ENCODE data around the gene PHF20. TPM values are rescaled to one million over a fixed set of nuclear protein-coding genes. Genes with fewer than 3 reads are reported as not detected.

Gene PHF20
- total RNA-seq, 1 donor from 2014 or later, result 76.1 TPM

GRCh38 chr20:35971981-35972380 is 200.2 kb downstream of the PHF20 start:
- Mint-ChIP-seq H3K27ac (ENCODE audit: unreplicated experiment) (peak overlapping the region; percentile 98), H3K36me3 (ENCODE audit: unreplicated experiment) (peaks cover 6% of the 10 kb centered on the region), H3K4me1 (ENCODE audit: low read depth, unreplicated experiment) (peaks cover 13% of the 10 kb centered on the region), H3K27me3 (ENCODE audit: unreplicated experiment) (peaks cover 9% of the 10 kb centered on the region), H3K9me3 (ENCODE audit: unreplicated experiment) (peaks cover 9% of the 10 kb centered on the region), H3K4me3 (ENCODE audit: unreplicated experiment) (peak overlapping the region; percentile 74)
- TF ChIP-seq, protein P1, sequence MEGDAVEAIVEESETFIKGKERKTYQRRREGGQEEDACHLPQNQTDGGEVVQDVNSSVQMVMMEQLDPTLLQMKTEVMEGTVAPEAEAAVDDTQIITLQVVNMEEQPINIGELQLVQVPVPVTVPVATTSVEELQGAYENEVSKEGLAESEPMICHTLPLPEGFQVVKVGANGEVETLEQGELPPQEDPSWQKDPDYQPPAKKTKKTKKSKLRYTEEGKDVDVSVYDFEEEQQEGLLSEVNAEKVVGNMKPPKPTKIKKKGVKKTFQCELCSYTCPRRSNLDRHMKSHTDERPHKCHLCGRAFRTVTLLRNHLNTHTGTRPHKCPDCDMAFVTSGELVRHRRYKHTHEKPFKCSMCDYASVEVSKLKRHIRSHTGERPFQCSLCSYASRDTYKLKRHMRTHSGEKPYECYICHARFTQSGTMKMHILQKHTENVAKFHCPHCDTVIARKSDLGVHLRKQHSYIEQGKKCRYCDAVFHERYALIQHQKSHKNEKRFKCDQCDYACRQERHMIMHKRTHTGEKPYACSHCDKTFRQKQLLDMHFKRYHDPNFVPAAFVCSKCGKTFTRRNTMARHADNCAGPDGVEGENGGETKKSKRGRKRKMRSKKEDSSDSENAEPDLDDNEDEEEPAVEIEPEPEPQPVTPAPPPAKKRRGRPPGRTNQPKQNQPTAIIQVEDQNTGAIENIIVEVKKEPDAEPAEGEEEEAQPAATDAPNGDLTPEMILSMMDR (IDR thresholded peaks at IDR 0.05; ENCODE audit: partially characterized antibody, unreplicated experiment), result no peak
- DNase-seq, result no peak

DNA sequence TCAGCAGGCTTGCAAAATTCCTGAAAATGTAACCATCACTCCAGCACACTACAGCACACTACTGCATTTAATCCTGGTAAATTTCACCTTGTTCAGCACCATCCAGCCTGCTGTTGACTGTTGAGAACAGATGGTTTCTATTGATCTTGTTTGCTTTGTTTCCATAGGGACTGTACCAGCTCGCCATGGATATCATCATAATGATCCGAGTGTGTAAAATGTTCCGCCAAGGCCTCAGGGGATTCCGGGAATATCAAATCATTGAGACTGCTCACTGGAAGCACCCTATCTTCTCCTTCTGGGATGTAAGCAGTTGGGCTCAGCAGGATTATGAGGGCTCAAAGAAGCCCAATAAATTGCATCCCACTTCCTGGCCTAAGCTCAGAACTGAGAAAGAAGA is 200.6 kb downstream of the PHF20 start:
- H3K4me3 Mint-ChIP-seq (ENCODE audit: unreplicated experiment), result peak overlapping the region; percentile 74
- peaks cover 9% of the 10 kb centered on the region for H3K9me3 Mint-ChIP-seq (ENCODE audit: unreplicated experiment)
- H3K36me3 Mint-ChIP-seq (ENCODE audit: unreplicated experiment), result peaks cover 6% of the 10 kb centered on the region
- peak overlapping the region; percentile 98 for H3K27ac Mint-ChIP-seq (ENCODE audit: unreplicated experiment)
- H3K4me1 Mint-ChIP-seq (ENCODE audit: low read depth, unreplicated experiment), result peaks cover 13% of the 10 kb centered on the region
- peaks cover 9% of the 10 kb centered on the region for H3K27me3 Mint-ChIP-seq (ENCODE audit: unreplicated experiment)
- TF ChIP-seq, protein P1 (IDR thresholded peaks at IDR 0.05; ENCODE audit: partially characterized antibody, unreplicated experiment), result no peak
- DNase-seq, result peak; percentile 36

- Mint-ChIP-seq H3K4me3 (ENCODE audit: unreplicated experiment) (no peak overlapping the region), H3K9me3 (ENCODE audit: unreplicated experiment) (peaks cover 9% of the 10 kb centered on the region), H3K27ac (ENCODE audit: unreplicated experiment) (no peak overlapping the region), H3K4me1 (ENCODE audit: low read depth, unreplicated experiment) (peaks cover 16% of the 10 kb centered on the region), H3K36me3 (ENCODE audit: unreplicated experiment) (peaks cover 6% of the 10 kb centered on the region), H3K27me3 (ENCODE audit: unreplicated experiment) (peaks cover 12% of the 10 kb centered on the region)
- no peak for DNase-seq
- TF ChIP-seq, protein P1 (IDR thresholded peaks at IDR 0.05; ENCODE audit: partially characterized antibody, unreplicated experiment), result no peak
Measured at GRCh38 chr20:35974256-35974655, 202.4 kb downstream of the PHF20 start.

DNA sequence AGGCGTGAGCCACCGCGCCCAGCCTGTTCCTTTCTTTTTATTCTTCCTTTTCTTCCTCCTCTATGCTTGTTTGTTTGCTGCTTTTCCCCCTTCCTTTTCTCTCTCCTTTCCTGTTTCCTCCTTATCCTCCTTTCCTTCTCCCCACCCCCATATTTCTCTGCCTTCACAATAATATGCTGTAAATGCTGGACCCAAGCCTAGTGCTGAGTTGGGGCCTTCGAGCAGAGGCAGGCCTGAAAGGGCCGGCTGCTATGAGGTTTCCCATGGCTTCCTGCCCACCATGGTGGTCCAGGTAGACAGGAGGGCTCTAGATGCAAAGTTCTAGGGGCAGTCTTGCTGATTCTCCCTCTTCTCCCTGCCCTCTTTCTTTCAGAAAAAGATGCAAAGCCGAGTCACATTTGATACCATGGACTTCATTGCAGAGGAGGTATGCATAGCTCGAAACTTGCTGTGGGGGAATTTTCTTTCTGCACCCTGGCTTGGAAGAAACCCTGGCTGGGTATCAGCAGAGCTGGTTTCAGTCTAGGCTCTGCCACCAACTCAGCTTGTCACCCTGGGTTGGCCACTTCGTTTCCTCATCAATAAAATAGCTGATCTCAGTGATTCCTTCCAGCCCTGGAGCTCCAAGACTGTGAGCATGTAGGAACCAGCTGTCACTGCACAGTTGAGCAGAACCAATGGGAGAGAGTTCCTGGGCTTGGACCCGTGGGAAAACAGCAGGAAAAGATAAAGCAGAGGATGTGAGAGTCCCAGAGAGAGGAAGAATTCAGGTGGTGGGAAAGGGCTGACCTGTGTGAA is 204.0 kb downstream of the PHF20 start:
- Mint-ChIP-seq H3K4me1 (ENCODE audit: low read depth, unreplicated experiment) (peaks cover 25% of the 10 kb centered on the region), H3K27me3 (ENCODE audit: unreplicated experiment) (peaks cover 12% of the 10 kb centered on the region), H3K27ac (ENCODE audit: unreplicated experiment) (peak overlapping the region; percentile 43), H3K36me3 (ENCODE audit: unreplicated experiment) (peaks cover 6% of the 10 kb centered on the region), H3K4me3 (ENCODE audit: unreplicated experiment) (no peak overlapping the region), H3K9me3 (ENCODE audit: unreplicated experiment) (peaks cover 9% of the 10 kb centered on the region)
- no peak for DNase-seq
- TF ChIP-seq, protein P1 (IDR thresholded peaks at IDR 0.05; ENCODE audit: partially characterized antibody, unreplicated experiment), result no peak

- H3K27me3 Mint-ChIP-seq (ENCODE audit: unreplicated experiment), result peaks cover 6% of the 10 kb centered on the region
- no peak overlapping the region for H3K4me3 Mint-ChIP-seq (ENCODE audit: unreplicated experiment)
- TF ChIP-seq, protein P1 (IDR thresholded peaks at IDR 0.05; ENCODE audit: partially characterized antibody, unreplicated experiment), result no peak
- no peaks in the 10 kb centered on the region for H3K9me3 Mint-ChIP-seq (ENCODE audit: unreplicated experiment)
- no peak overlapping the region for H3K27ac Mint-ChIP-seq (ENCODE audit: unreplicated experiment)
- no peaks in the 10 kb centered on the region for H3K36me3 Mint-ChIP-seq (ENCODE audit: unreplicated experiment)
- peaks cover 19% of the 10 kb centered on the region for H3K4me1 Mint-ChIP-seq (ENCODE audit: low read depth, unreplicated experiment)
- no peak for DNase-seq
Measured at GRCh38 chr20:35978041-35978513, 206.3 kb downstream of the PHF20 start.
